Spleen (tissue), 11 donors: Measurements from ENCODE around the gene CCDC200. TPM values are rescaled to one million over a fixed set of nuclear protein-coding genes. Genes with fewer than 3 reads are reported as not detected.
A peak's percentile ranks its signal among the peaks of the same experiment; 100 is the strongest.
"Not testable (repeated sequence)": the region's sequence is repeated elsewhere in the genome, so short reads cannot be mapped to it uniquely, and the experiment has no call there.

Source experiments
- DNase-seq: peaks from one replicate; pipeline ENCODE4 v3.0.0-alpha.2; 2020
- H3K27ac ChIP-seq, 8 donors: fragments of 200-600 bp; sonication (generic) in 7 of 8; 1 replicate in 4 of 8; 2 replicates in 4 of 8; pipeline versions ENCODE4 v1.5.0 to v1.8.0; 2016 to 2021; ENCODE audit warnings: inconsistent platforms in 4 of 8, mild to moderate bottlenecking in 4 of 8, moderate library complexity in 1 of 8
- H3K27me3 ChIP-seq, 7 donors: fragments of 200-600 bp; sonication (generic) in 6 of 7; replicated peaks in 1 of 7; 1 replicate in 4 of 7; 2 replicates in 3 of 7; pipeline versions ENCODE4 v1.5.0 to v1.8.0; 2016 to 2021; ENCODE audit warnings: inconsistent platforms in 3 of 7, mild to moderate bottlenecking in 1 of 7
- H3K36me3 ChIP-seq, 6 donors: fragments of 200-600 bp; sonication (generic) in 5 of 6; 1 replicate in 4 of 6; 2 replicates in 2 of 6; pipeline versions ENCODE4 v1.5.0 to v1.8.0; 2016 to 2021; ENCODE audit warnings: inconsistent platforms in 2 of 6
- H3K4me1 ChIP-seq, 6 donors: fragments of 200-600 bp; sonication (generic) in 5 of 6; 1 replicate in 3 of 6; 2 replicates in 3 of 6; pipeline versions ENCODE4 v1.5.0 to v1.8.0; 2016 to 2021; ENCODE audit warnings: inconsistent platforms in 3 of 6
- H3K4me3 ChIP-seq, 8 donors: fragments of 200-600 bp; sonication (generic) in 7 of 8; 1 replicate in 4 of 8; 2 replicates in 4 of 8; pipeline versions ENCODE4 v1.5.0 to v1.8.0; 2016 to 2021; ENCODE audit warnings: inconsistent platforms in 4 of 8, mild to moderate bottlenecking in 4 of 8, moderate library complexity in 2 of 8
- H3K9me3 ChIP-seq, 8 donors: fragments of 200-600 bp; sonication (generic) in 7 of 8; 1 replicate in 4 of 8; 2 replicates in 4 of 8; pipeline versions ENCODE4 v1.5.0 to v1.8.0; 2016 to 2021; ENCODE audit warnings: inconsistent platforms in 4 of 8
- CTCF ChIP-seq, 11 experiments: fragments of 200-600 bp in 7 of 11; fragments of 450-650 bp in 4 of 11; sonication (generic) in 4 of 11; IDR thresholded peaks in 8 of 11; conservative IDR thresholded peaks in 3 of 11; 1 replicate in 7 of 11; 2 replicates in 4 of 11; pipeline versions ENCODE4 v1.4.0 to v1.8.0; 2016 to 2021; ENCODE audit warnings: antibody characterized with exemption in 11 of 11, inconsistent platforms in 4 of 11, mild to moderate bottlenecking in 1 of 11
- POLR2A ChIP-seq, 3 donors: fragments of 450-650 bp; IDR thresholded peaks; one replicate each; pipeline ENCODE4 v1.5.1; 2017; ENCODE audit warnings: antibody characterized with exemption in 3 of 3, mild to moderate bottlenecking in 1 of 3
- POLR2AphosphoS5 ChIP-seq, 3 donors: sonication (generic); formaldehyde crosslinking; IDR thresholded peaks; one replicate each; pipeline ENCODE4 v1.5.1; 2017; ENCODE audit warnings: antibody characterized with exemption in 3 of 3
- WGBS, 5 donors: extraction: QIAGEN DNeasy Blood & Tissue Kit in 3 of 5; methylation state at CpG; one replicate each; pipeline versions ENCODE4 v1.1.5 to v1.1.7; 2013 to 2018; 5-methylcytosine and 5-hydroxymethylcytosine counted together
- intact Hi-C: fragments of 100-400 bp; cut with DNase I; formaldehyde crosslinking; loops from one replicate; pipeline ENCODE4 v1.15.0; 2023; ENCODE audit warnings: low total_unique reads
- polyA plus RNA-seq, 3 donors: library from polyadenylated mRNA; stranded (reverse); fragments of 200-250 nt; gene quantifications; one replicate each; pipeline ENCODE4 v1.2.1, GENCODE V29; 2013
- total RNA-seq, 7 donors: library from RNA; depleted of rRNA in 3 of 7; stranded (reverse); fragments of >200 nt in 3 of 7; fragmentation: NEBNext Ultra II Directional in 4 of 7; extraction: Animal tissue kit (Norgen Biotek cat#: 25700) in 4 of 7; gene quantifications; one replicate each; pipeline versions ENCODE4 v1.1.0 to v1.2.1, GENCODE V29; 2016 to 2021
- donor health status: healthy with polysubstance abuse.
- donor health status: DM: no; HTN: no; CAD: no; lungs with moderate emphysema.
- donor health status: DM: no; HTN: no; CAD: no.
- donor health status: Bipolar disorder and iron deficiency.
- donor health status: healthy.
- donor health status: DM: no; HTN: no; CAD: no.
- donor health status: DM: yes; HTN: yes; CAD: no.

Gene CCDC200
- total and polyA plus RNA-seq, 10 donors, result 0.17 to 0.64 (median 0.35) TPM; not detected in 7

- TF ChIP-seq CTCF (IDR thresholded peaks at IDR 0.05 in 8 of 11, conservative IDR thresholded peaks at IDR 0.05 in 3 of 11) (no peak), POLR2A (IDR thresholded peaks at IDR 0.05) (no peak), POLR2AphosphoS5 (IDR thresholded peaks at IDR 0.05) (no peak)
- Histone ChIP-seq H3K9me3 (no peaks in the 10 kb centered on the region), H3K4me3 (peak overlapping the region in 1 of 8 donors; percentile 89), H3K27ac (peak overlapping the region; percentile 79 to 93 (median 88)), H3K27me3 (no peaks in the 10 kb centered on the region), H3K4me1 (peaks cover 16 to 51% (median 34%) of the 10 kb centered on the region in 6 donors), H3K36me3 (peaks cover 3 to 79% (median 33%) of the 10 kb centered on the region in 6 donors)
- WGBS, 5 donors, result 59 to 81% (median 65%) methylated on average over 3 of the region's 3 CpGs
- DNase-seq, result no peak
- intact Hi-C loops, result no loop called here
Measured at GRCh38 chr17:43210576-43210975, 17.8 kb downstream of the CCDC200 start.

- H3K27me3 ChIP-seq, DNase-seq, H3K27ac ChIP-seq, H3K9me3 ChIP-seq, H3K4me3 ChIP-seq, intact Hi-C loops, H3K4me1 ChIP-seq: not testable (repeated sequence)
- 95 to 100% (median 97%) methylated on average over 3 of the region's 3 CpGs for WGBS, 5 donors
- H3K36me3 ChIP-seq, result peaks cover 7 to 100% (median 91%) of the 10 kb centered on the region in 6 donors
Measured at GRCh38 chr17:43203013-43203412, 25.4 kb downstream of the CCDC200 start.

GRCh38 chr17:43200127-43200526, 28.3 kb downstream of the CCDC200 start:
- H3K4me3 ChIP-seq, result no peak overlapping the region
- H3K36me3 ChIP-seq, result peaks cover 7 to 100% (median 100%) of the 10 kb centered on the region in 6 donors
- WGBS, 5 donors, result 72 to 89% (median 79%) methylated on average over 4 of the region's 4 CpGs
- TF ChIP-seq POLR2A (IDR thresholded peaks at IDR 0.05) (no peak), POLR2AphosphoS5 (IDR thresholded peaks at IDR 0.05) (peak in 2 of 3 donors; percentile 12 to 21), CTCF (IDR thresholded peaks at IDR 0.05 in 8 of 11, conservative IDR thresholded peaks at IDR 0.05 in 3 of 11) (no peak)
- DNase-seq, result no peak
- intact Hi-C loops, result no loop called here
- H3K27ac ChIP-seq, result no peak overlapping the region
- H3K27me3 ChIP-seq, result no peaks in the 10 kb centered on the region
- no peaks in the 10 kb centered on the region for H3K9me3 ChIP-seq
- no peaks in the 10 kb centered on the region for H3K4me1 ChIP-seq

- TF ChIP-seq CTCF (IDR thresholded peaks at IDR 0.05 in 8 of 11, conservative IDR thresholded peaks at IDR 0.05 in 3 of 11) (no peak), POLR2A (IDR thresholded peaks at IDR 0.05) (no peak), POLR2AphosphoS5 (IDR thresholded peaks at IDR 0.05) (no peak)
- no peaks in the 10 kb centered on the region for H3K27me3 ChIP-seq
- H3K9me3 ChIP-seq, result no peaks in the 10 kb centered on the region
- no peak overlapping the region for H3K27ac ChIP-seq
- H3K4me3 ChIP-seq, result no peak overlapping the region
- DNase-seq, result no peak
- intact Hi-C loops, result no loop called here
- no peaks in the 10 kb centered on the region for H3K4me1 ChIP-seq
- peaks cover 10 to 100% (median 100%) of the 10 kb centered on the region in 6 donors for H3K36me3 ChIP-seq
- WGBS, 5 donors, result 83 to 97% (median 89%) methylated on average over 2 of the region's 2 CpGs
Measured at GRCh38 chr17:43199633-43200032, 28.8 kb downstream of the CCDC200 start.

- no peaks in the 10 kb centered on the region for H3K4me1 ChIP-seq
- WGBS, 5 donors, result 77 to 99% (median 88%) methylated on average over 5 of the region's 5 CpGs
- no peaks in the 10 kb centered on the region for H3K27me3 ChIP-seq
- peak in 1 of 3 donors; percentile 6 for TF ChIP-seq POLR2AphosphoS5 (IDR thresholded peaks at IDR 0.05)
- TF ChIP-seq POLR2A (IDR thresholded peaks at IDR 0.05), result no peak
- no peak for TF ChIP-seq CTCF (IDR thresholded peaks at IDR 0.05 in 8 of 11, conservative IDR thresholded peaks at IDR 0.05 in 3 of 11)
- no peaks in the 10 kb centered on the region for H3K9me3 ChIP-seq
- peaks cover 23 to 100% (median 98%) of the 10 kb centered on the region in 6 donors for H3K36me3 ChIP-seq
- DNase-seq, result no peak
- intact Hi-C loops, result no loop called here
- H3K27ac ChIP-seq, result no peak overlapping the region
- no peak overlapping the region for H3K4me3 ChIP-seq
Measured at GRCh38 chr17:43193251-43193650, 35.2 kb downstream of the CCDC200 start.

GRCh38 chr17:43186656-43187055, 41.8 kb downstream of the CCDC200 start:
- H3K4me3 ChIP-seq, H3K27ac ChIP-seq, H3K9me3 ChIP-seq, DNase-seq, H3K27me3 ChIP-seq, intact Hi-C loops, H3K4me1 ChIP-seq: not testable (repeated sequence)
- peaks cover 3 to 100% (median 83%) of the 10 kb centered on the region in 6 donors for H3K36me3 ChIP-seq
- WGBS, 5 donors, result 96 to 98% (median 97%) methylated on average over 5 of the region's 5 CpGs
